GM19438 (cell line): ENCODE data around the gene CCDC34.
A peak's percentile ranks its signal among the peaks of the same experiment; 100 is the strongest.
"Not testable (repeated sequence)": the region's sequence is repeated elsewhere in the genome, so short reads cannot be mapped to it uniquely, and the experiment has no call there.

Experiments used
- ATAC-seq: cut with Tn5 transposase; IDR thresholded peaks from one replicate; pipeline ENCODE4 v1.9.1; 2021; ENCODE audit warnings: low read depth; ENCODE audit not compliant: unreplicated experiment

The CCDC34 gene

GRCh38 chr11:27329867-27330632, 33.0 kb downstream of the CCDC34 start:
- ATAC-seq, result no peak

GRCh38 chr11:27328614-27329013, 34.4 kb downstream of the CCDC34 start:
- ATAC-seq, result no peak

- ATAC-seq, result not testable (repeated sequence)
Measured at GRCh38 chr11:27327064-27327463, 36.0 kb downstream of the CCDC34 start.

GRCh38 chr11:27322196-27322595, 40.8 kb downstream of the CCDC34 start:
- not testable (repeated sequence) for ATAC-seq

GRCh38 chr11:27321340-27321739, 41.7 kb downstream of the CCDC34 start:
- ATAC-seq, result not testable (repeated sequence)

GRCh38 chr11:27319072-27319471, 43.9 kb downstream of the CCDC34 start:
- ATAC-seq, result peak; percentile 87

GRCh38 chr11:27317751-27318150, 45.3 kb downstream of the CCDC34 start:
- no peak for ATAC-seq

- ATAC-seq, result no peak
Measured at GRCh38 chr11:27315836-27316235, 47.2 kb downstream of the CCDC34 start.

- ATAC-seq, result no peak
Measured at GRCh38 chr11:27313157-27313821, 49.7 kb downstream of the CCDC34 start.

- no peak for ATAC-seq
Measured at GRCh38 chr11:27312110-27312509, 50.9 kb downstream of the CCDC34 start.

- no peak for ATAC-seq
Measured at GRCh38 chr11:27310707-27311106, 52.3 kb downstream of the CCDC34 start.

- no peak for ATAC-seq
Measured at GRCh38 chr11:27310182-27310581, 52.8 kb downstream of the CCDC34 start.

GRCh38 chr11:27309046-27309445, 54.0 kb downstream of the CCDC34 start:
- no peak for ATAC-seq

- no peak for ATAC-seq
Measured at GRCh38 chr11:27307232-27307631, 55.8 kb downstream of the CCDC34 start.

- ATAC-seq, result no peak
Measured at GRCh38 chr11:27305751-27306150, 57.3 kb downstream of the CCDC34 start.

- ATAC-seq, result no peak
Measured at GRCh38 chr11:27304514-27304913, 58.5 kb downstream of the CCDC34 start.

GRCh38 chr11:27303903-27304302, 59.1 kb downstream of the CCDC34 start:
- ATAC-seq, result no peak

- ATAC-seq, result no peak
Measured at GRCh38 chr11:27300974-27301373, 62.0 kb downstream of the CCDC34 start.

GRCh38 chr11:27297616-27298015, 65.4 kb downstream of the CCDC34 start:
- no peak for ATAC-seq

- no peak for ATAC-seq
Measured at GRCh38 chr11:27296497-27296896, 66.5 kb downstream of the CCDC34 start.

GRCh38 chr11:27295928-27296327, 67.1 kb downstream of the CCDC34 start:
- ATAC-seq, result no peak

- ATAC-seq, result no peak
Measured at GRCh38 chr11:27294654-27295053, 68.4 kb downstream of the CCDC34 start.
